Lower leg skin (tissue), 4 donors: ENCODE measurements around the gene CNPY1. TPM values are rescaled to one million over a fixed set of nuclear protein-coding genes. Genes with fewer than 3 reads are reported as not detected.

Experiments used
- DNase-seq, 2 donors: peaks; one replicate each; pipeline ENCODE4 v3.0.0-alpha.2; 2019; ENCODE audit warnings: low spot score in 2 of 2
- H3K4me3 ChIP-seq: fragments of 200-600 bp; sonication (generic); 2 replicates; pipeline ENCODE4 v1.5.1; 2017; ENCODE audit warnings: mild to moderate bottlenecking, low read depth; ENCODE audit not compliant: poor library complexity, severe bottlenecking
- POLR2A ChIP-seq, 2 donors: fragments of 450-650 bp; IDR thresholded peaks; one replicate each; pipeline ENCODE4 v1.6.1; 2016 to 2017; ENCODE audit warnings: antibody characterized with exemption in 2 of 2, mild to moderate bottlenecking in 1 of 2, moderate library complexity in 1 of 2
- WGBS, 2 donors: methylation state at CpG; one replicate each; pipeline ENCODE4 v1.1.5; 2018; 5-methylcytosine and 5-hydroxymethylcytosine counted together
- intact Hi-C: fragments of 100-400 bp; cut with DNase I; formaldehyde crosslinking; loops from one replicate; pipeline ENCODE4 v1.15.0; 2023; ENCODE audit warnings: low total_unique reads
- total RNA-seq, 4 donors: library from RNA; depleted of rRNA; stranded (reverse); fragments of >200 nt; gene quantifications; one replicate each; pipeline ENCODE4 v1.1.0, GENCODE V29; 2016
- TF ChIP-seq, protein P1 (sequence below), 3 donors: fragments of 450-650 bp; IDR thresholded peaks; one replicate each; pipeline ENCODE4 v1.5.1; 2016; ENCODE audit warnings: antibody characterized with exemption in 3 of 3, mild to moderate bottlenecking in 3 of 3, moderate library complexity in 2 of 3

Gene CNPY1
- total RNA-seq, 4 donors from 2014 or later = not detected

DNA sequence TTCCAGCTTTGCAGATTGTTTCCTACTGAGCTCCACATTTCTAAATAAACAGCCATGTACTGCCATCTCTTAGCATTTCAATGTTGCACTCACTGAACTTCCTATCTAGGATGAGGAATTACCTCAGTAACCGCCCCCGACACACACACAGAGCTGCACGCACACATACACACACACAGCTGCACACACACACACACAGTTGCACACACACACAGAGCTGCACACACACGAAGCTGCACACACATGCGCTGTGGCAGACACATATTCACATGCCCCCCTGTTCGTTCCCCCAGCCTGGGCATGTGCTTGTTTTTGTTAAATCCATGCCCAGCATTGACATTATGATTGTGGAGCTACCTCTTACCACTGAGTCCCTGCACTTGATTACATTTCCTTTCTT lies 39.6 kb upstream of the CNPY1 start:
- WGBS, 2 donors = 75 to 77% methylated on average over 6 of the region's 6 CpGs
- H3K4me3 ChIP-seq = no peak overlapping the region
- peak in 1 of 2 donors; percentile 64 for DNase-seq
- TF ChIP-seq, protein P1, sequence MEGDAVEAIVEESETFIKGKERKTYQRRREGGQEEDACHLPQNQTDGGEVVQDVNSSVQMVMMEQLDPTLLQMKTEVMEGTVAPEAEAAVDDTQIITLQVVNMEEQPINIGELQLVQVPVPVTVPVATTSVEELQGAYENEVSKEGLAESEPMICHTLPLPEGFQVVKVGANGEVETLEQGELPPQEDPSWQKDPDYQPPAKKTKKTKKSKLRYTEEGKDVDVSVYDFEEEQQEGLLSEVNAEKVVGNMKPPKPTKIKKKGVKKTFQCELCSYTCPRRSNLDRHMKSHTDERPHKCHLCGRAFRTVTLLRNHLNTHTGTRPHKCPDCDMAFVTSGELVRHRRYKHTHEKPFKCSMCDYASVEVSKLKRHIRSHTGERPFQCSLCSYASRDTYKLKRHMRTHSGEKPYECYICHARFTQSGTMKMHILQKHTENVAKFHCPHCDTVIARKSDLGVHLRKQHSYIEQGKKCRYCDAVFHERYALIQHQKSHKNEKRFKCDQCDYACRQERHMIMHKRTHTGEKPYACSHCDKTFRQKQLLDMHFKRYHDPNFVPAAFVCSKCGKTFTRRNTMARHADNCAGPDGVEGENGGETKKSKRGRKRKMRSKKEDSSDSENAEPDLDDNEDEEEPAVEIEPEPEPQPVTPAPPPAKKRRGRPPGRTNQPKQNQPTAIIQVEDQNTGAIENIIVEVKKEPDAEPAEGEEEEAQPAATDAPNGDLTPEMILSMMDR (IDR thresholded peaks at IDR 0.05) = no peak
- no peak for TF ChIP-seq POLR2A (IDR thresholded peaks at IDR 0.05)
- intact Hi-C loops = no loop called here

DNA sequence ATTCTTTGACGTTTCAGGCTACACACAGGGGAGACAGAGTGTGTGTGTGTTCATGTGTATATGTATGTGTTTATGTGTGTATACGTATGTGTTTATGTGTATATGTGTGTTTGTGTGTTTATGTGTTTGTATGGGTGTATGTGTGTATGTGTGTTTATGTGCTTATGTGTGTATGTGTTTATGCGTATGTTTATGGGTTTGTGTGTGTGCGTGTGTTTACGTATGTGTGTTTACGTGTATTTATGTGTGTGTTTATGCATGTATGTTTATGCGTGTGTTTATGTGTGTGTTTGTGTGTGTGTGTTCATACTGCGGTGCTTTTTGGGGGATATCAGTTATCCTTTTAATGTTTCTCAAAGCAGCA lies 39.2 kb upstream of the CNPY1 start:
- no peak for DNase-seq
- WGBS, 2 donors = 79 to 80% methylated on average over 8 of the region's 8 CpGs
- no peak overlapping the region for H3K4me3 ChIP-seq
- TF ChIP-seq, protein P1 (IDR thresholded peaks at IDR 0.05) = no peak
- no peak for TF ChIP-seq POLR2A (IDR thresholded peaks at IDR 0.05)
- intact Hi-C loops = no loop called here

DNA sequence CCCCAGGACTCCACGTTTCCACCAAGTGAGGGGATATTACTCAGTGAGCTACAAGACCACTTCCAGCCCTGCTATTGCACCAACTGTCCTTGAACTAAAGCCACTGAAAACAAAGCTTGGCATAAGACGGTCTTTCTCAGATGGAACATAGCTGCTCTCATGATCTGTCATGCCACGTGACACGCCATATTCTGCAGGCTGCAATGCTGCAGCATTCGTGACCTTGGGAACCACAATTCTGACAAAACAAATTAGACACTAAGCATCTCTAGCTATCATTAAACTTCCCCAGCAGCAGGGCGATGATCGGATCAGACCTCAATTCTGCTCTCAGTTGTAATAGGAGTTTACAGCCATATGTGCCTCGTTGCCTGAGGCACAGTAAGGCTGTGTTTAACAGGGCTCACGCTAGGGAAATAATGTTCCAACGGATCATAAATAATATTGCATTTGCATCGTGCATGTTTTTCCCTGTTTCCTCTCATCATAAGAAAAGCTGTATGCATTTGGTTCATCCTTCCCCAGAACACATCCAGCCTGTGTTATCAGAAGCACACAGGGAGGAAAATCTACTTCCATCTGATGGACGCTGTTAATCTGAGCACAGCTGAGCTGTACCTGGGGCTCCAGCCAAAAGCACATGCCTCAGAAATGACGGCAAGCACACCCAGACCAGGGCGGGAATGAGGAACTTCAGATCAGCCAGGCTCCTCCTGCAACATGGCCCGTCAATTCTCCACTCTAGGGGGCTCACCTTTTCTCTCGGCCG lies 38.6 kb upstream of the CNPY1 start:
- 20 to 26% methylated on average over 17 of the region's 17 CpGs for WGBS, 2 donors
- intact Hi-C loops = no loop called here
- H3K4me3 ChIP-seq = no peak overlapping the region
- DNase-seq = peak; percentile 26 to 63
- TF ChIP-seq POLR2A (IDR thresholded peaks at IDR 0.05) = no peak
- TF ChIP-seq, protein P1 (IDR thresholded peaks at IDR 0.05) = no peak

DNA sequence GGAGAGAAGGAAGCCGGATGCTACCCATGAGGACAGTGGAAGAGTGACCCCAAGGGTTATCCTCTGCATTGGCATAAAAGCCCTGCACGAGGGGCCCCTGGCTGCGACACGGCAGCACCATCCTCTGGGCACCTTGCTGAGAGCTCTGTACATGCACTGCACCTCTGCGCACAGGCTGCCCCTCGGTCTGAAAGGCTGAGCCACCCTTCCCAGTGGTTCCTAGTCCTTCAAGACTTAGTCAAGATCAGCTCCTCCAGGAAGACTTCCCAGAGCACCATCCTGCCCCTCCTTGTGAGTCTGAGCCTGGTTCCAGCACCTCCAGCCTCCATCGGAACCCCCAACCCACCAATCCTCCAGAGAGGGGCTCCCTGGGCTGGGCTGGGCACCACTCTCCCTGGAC lies 37.9 kb upstream of the CNPY1 start:
- H3K4me3 ChIP-seq = no peak overlapping the region
- DNase-seq = peak in 1 of 2 donors; percentile 66
- intact Hi-C loops = no loop called here
- 85 to 86% methylated on average over 7 of the region's 7 CpGs for WGBS, 2 donors
- TF ChIP-seq POLR2A (IDR thresholded peaks at IDR 0.05) = no peak
- TF ChIP-seq, protein P1 (IDR thresholded peaks at IDR 0.05) = no peak

DNA sequence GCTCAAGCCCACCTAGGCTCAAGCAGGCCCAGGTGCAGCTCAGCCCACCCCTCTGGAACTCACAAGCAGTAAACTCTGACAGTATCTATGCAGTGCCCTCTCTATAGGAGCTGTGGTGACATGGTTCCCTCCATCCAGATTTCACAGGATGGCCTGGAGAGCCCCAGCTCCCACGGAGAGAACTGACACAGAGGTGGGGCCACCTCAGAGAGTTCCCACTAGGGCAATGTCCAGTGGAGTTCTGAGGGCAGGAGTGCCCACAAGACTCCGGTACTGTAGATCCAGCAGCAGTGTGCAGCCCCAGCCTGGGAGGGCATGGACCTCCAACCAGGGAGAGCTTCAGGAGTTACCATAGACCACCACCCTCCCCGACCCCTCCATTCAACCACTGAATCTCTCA lies 37.3 kb upstream of the CNPY1 start:
- DNase-seq = peak in 1 of 2 donors; percentile 65
- WGBS, 2 donors = 84 to 94% methylated on average over 2 to 3 of the region's 3 CpGs
- TF ChIP-seq, protein P1 (IDR thresholded peaks at IDR 0.05) = no peak
- no peak for TF ChIP-seq POLR2A (IDR thresholded peaks at IDR 0.05)
- no peak overlapping the region for H3K4me3 ChIP-seq
- intact Hi-C loops = no loop called here

DNA sequence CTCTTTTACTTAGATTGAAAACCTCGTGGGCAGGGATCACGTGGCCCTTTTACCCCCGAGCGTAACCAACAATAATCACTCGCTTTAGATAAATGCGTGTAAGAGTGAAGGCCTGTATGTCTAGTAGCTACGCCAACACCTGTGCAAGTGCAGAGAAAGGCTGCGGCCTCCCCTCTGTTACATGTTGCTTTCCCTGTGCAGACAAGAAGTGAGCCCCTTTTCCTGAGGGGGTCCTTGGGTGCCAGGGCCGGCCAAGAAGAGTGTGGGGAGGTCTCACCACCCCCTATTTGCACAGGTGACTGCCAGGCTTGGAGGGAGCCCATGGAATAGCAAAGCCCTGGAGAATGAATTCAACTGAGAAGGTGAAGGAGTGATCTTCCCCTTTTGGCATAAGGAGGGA lies 35.6 kb upstream of the CNPY1 start:
- no peak overlapping the region for H3K4me3 ChIP-seq
- TF ChIP-seq POLR2A (IDR thresholded peaks at IDR 0.05) = no peak
- TF ChIP-seq, protein P1 (IDR thresholded peaks at IDR 0.05) = no peak
- intact Hi-C loops = no loop called here
- 77 to 79% methylated on average over 9 of the region's 9 CpGs for WGBS, 2 donors
- peak in 1 of 2 donors; percentile 43 for DNase-seq
